ENCODE results near the gene C21orf91. TPM values are rescaled to one million over a fixed set of nuclear protein-coding genes. Genes with fewer than 3 reads are reported as not detected.

Gene C21orf91
- total RNA-seq, 1 experiment from 2014 or later, result 49.2 TPM

- H4K8ac ChIP-seq (replicated peaks; ENCODE audit: insufficient read length, low read depth, low read length), result no peak overlapping the region
- peaks cover 0 to 7% of the 10 kb centered on the region in 2 experiments; a peak in 3 of 5 replicates for H3K9me3 Mint-ChIP-seq
- no peak overlapping the region for H3K14ac ChIP-seq (ENCODE audit: insufficient read depth, low read length)
- H2BK12ac ChIP-seq (ENCODE audit: insufficient read length, low read depth, low read length), result no peak overlapping the region
- H3K27ac Mint-ChIP-seq, result no peak overlapping the region
- no peak overlapping the region for H2BK5ac ChIP-seq (ENCODE audit: insufficient read length, low read length)
- no peaks in the 10 kb centered on the region for H3K79me2 ChIP-seq (ENCODE audit: insufficient read depth, low read length)
- no CpG with 5 or more reads among the region's 4 CpGs for WGBS (ENCODE audit: extremely low coverage, insufficient read length, low lambda C conversion rate)
- no peak overlapping the region for H3T11ph ChIP-seq (ENCODE audit: low read length)
- H3K9me3 ChIP-seq (ENCODE audit: control insufficient read depth, low read depth, low read length), result no peaks in the 10 kb centered on the region
- no peak overlapping the region for H3K23ac ChIP-seq (ENCODE audit: insufficient read length, low read depth, low read length)
- no peak for DNase-seq
- no peak overlapping the region for H2BK15ac ChIP-seq (ENCODE audit: low read depth, low read length)
- H4K5ac ChIP-seq (ENCODE audit: insufficient read length, low read depth, low read length), result no peak overlapping the region
- no peak overlapping the region for H2BK20ac ChIP-seq (ENCODE audit: low read depth, low read length, poor library complexity, severe bottlenecking)
- H3K4me1 ChIP-seq (ENCODE audit: insufficient read depth, low read length), result no peaks in the 10 kb centered on the region
- no peak overlapping the region for H3K56ac ChIP-seq (ENCODE audit: insufficient read length, low read depth, low read length)
- no peak overlapping the region for H4K91ac ChIP-seq (ENCODE audit: insufficient read length, low read depth, low read length)
- no peak overlapping the region for H3K27ac ChIP-seq (ENCODE audit: insufficient read length, low read depth, low read length)
- H3K23me2 ChIP-seq (ENCODE audit: insufficient read length, low read depth, low read length, poor library complexity, severe bottlenecking), result no peaks in the 10 kb centered on the region
- H4K20me1 ChIP-seq (ENCODE audit: control insufficient read depth, insufficient read depth, insufficient read length), result no peaks in the 10 kb centered on the region
- H3K27me3 Mint-ChIP-seq (ENCODE audit: low read depth), result no peaks in the 10 kb centered on the region
- no peaks in the 10 kb centered on the region for H3K79me1 ChIP-seq (ENCODE audit: insufficient read depth, low read depth, low read length, poor library complexity, severe bottlenecking)
- no peak overlapping the region for H2BK120ac ChIP-seq (ENCODE audit: low read depth, low read length, poor library complexity, severe bottlenecking)
- H3K18ac ChIP-seq (ENCODE audit: insufficient read length, low read depth, low read length), result no peak overlapping the region
- H3K4ac ChIP-seq (ENCODE audit: low read depth, low read length), result no peak overlapping the region
- H3K27me3 ChIP-seq (ENCODE audit: insufficient read depth, low read length), result no peaks in the 10 kb centered on the region
- H2AFZ ChIP-seq (ENCODE audit: low read length), result no peak overlapping the region
- no peak overlapping the region for H3K9ac ChIP-seq (ENCODE audit: extremely low read depth, insufficient read length, low read length)
- H2AK5ac ChIP-seq (ENCODE audit: insufficient read length, low read length), result no peak overlapping the region
- H3K36me3 Mint-ChIP-seq (ENCODE audit: insufficient read depth in 1 of 3, low read depth in 3 of 3), result peaks cover 0 to 2% (median 0%) of the 10 kb centered on the region in 3 experiments; a peak in 4 of 7 replicates
- peaks cover 0 to 5% of the 10 kb centered on the region in 2 experiments; a peak in 2 of 4 replicates for H3K4me1 Mint-ChIP-seq
- TF ChIP-seq CTCF (conservative IDR thresholded peaks at IDR 0.05), result no peak
- no peak overlapping the region for H3K4me3 Mint-ChIP-seq
- H3K4me2 ChIP-seq (ENCODE audit: insufficient read depth, insufficient read length, low read length), result no peak overlapping the region
These were observed 59.5 kb downstream of the C21orf91 start for GRCh38 chr21:17759511-17760178.

All from H9 (cell line).